ENCODE measurements around the gene GABRG3. TPM values are rescaled to one million over a fixed set of nuclear protein-coding genes. Genes with fewer than 3 reads are reported as not detected.

The GABRG3 gene
- total RNA-seq, 3 donors from 2014 or later (not counting 1 experiment from before 2014, with no cell fraction given): not detected

GRCh38 chr15:27535445-27536129 is 564.6 kb downstream of the GABRG3 start:
- H3K4me1 ChIP-seq (ENCODE audit: control insufficient read depth, insufficient read depth, low read length): no peaks in the 10 kb centered on the region
- no peak for DNase-seq
- Mint-ChIP-seq H3K4me1 (no peaks in the 10 kb centered on the region), H3K27ac (no peak overlapping the region), H3K36me3 (peaks cover 4% of the 10 kb centered on the region), H3K9me3 (peaks cover 7 to 16% of the 10 kb centered on the region in 2 donors), H3K4me3 (no peak overlapping the region), H3K27me3 (ENCODE audit: low read depth in 2 of 2) (no peaks in the 10 kb centered on the region)
- no peak overlapping the region for H3K4me3 ChIP-seq (ENCODE audit: low read length)
- H3K27ac ChIP-seq (ENCODE audit: low read length): no peak overlapping the region
- ATAC-seq: no peak
- no peaks in the 10 kb centered on the region for H3K36me3 ChIP-seq (ENCODE audit: control insufficient read depth, insufficient read depth, low read length)
- intact Hi-C loops (cut with micrococcal nuclease): no loop called here
- 74% methylated on average over 6 of the region's 6 CpGs for WGBS (ENCODE audit: insufficient coverage)
- no peak for TF ChIP-seq CTCF (IDR thresholded peaks at IDR 0.05)
- H3K27me3 ChIP-seq (ENCODE audit: control insufficient read depth, insufficient read depth, low read length): no peaks in the 10 kb centered on the region
- peaks cover 4% of the 10 kb centered on the region for H3K9me3 ChIP-seq (ENCODE audit: control insufficient read depth, insufficient read depth, low read length)

- no peaks in the 10 kb centered on the region for H3K36me3 ChIP-seq (ENCODE audit: control insufficient read depth, insufficient read depth, low read length)
- ATAC-seq (no peak), DNase-seq (no peak)
- no peak overlapping the region for H3K27ac ChIP-seq (ENCODE audit: low read length)
- no peak overlapping the region for H3K4me3 ChIP-seq (ENCODE audit: low read length)
- H3K4me3 Mint-ChIP-seq: no peak overlapping the region
- TF ChIP-seq CTCF (IDR thresholded peaks at IDR 0.05): no peak
- 82% methylated on average over 3 of the region's 3 CpGs for WGBS (ENCODE audit: insufficient coverage)
- peaks cover 6 to 18% of the 10 kb centered on the region in 2 donors for H3K9me3 Mint-ChIP-seq
- H3K27me3 Mint-ChIP-seq (ENCODE audit: low read depth in 2 of 2): no peaks in the 10 kb centered on the region
- H3K9me3 ChIP-seq (ENCODE audit: control insufficient read depth, insufficient read depth, low read length): peaks cover 13% of the 10 kb centered on the region
- H3K27me3 ChIP-seq (ENCODE audit: control insufficient read depth, insufficient read depth, low read length): no peaks in the 10 kb centered on the region
- intact Hi-C loops (cut with micrococcal nuclease): no loop called here
- no peaks in the 10 kb centered on the region for H3K4me1 Mint-ChIP-seq
- no peaks in the 10 kb centered on the region for H3K4me1 ChIP-seq (ENCODE audit: control insufficient read depth, insufficient read depth, low read length)
- H3K27ac Mint-ChIP-seq: no peak overlapping the region
- peaks cover 8% of the 10 kb centered on the region for H3K36me3 Mint-ChIP-seq
Observed at GRCh38 chr15:27538325-27538724, 567.3 kb downstream of the GABRG3 start.

- Histone ChIP-seq H3K4me3 (ENCODE audit: low read length) (no peak overlapping the region), H3K4me1 (ENCODE audit: control insufficient read depth, insufficient read depth, low read length) (no peaks in the 10 kb centered on the region), H3K36me3 (ENCODE audit: control insufficient read depth, insufficient read depth, low read length) (no peaks in the 10 kb centered on the region), H3K27me3 (ENCODE audit: control insufficient read depth, insufficient read depth, low read length) (no peaks in the 10 kb centered on the region), H3K9me3 (ENCODE audit: control insufficient read depth, insufficient read depth, low read length) (peaks cover 24% of the 10 kb centered on the region), H3K27ac (ENCODE audit: low read length) (no peak overlapping the region)
- H3K9me3 Mint-ChIP-seq: peaks cover 6 to 16% of the 10 kb centered on the region in 2 donors
- TF ChIP-seq CTCF (IDR thresholded peaks at IDR 0.05): no peak
- no peak overlapping the region for H3K27ac Mint-ChIP-seq
- no peaks in the 10 kb centered on the region for H3K27me3 Mint-ChIP-seq (ENCODE audit: low read depth in 2 of 2)
- DNase-seq: no peak
- WGBS (ENCODE audit: insufficient coverage): 96% methylated on average over 40 of the region's 40 CpGs
- H3K4me3 Mint-ChIP-seq: no peak overlapping the region
- intact Hi-C loops (cut with micrococcal nuclease): no loop called here
- no peak for ATAC-seq
- peaks cover 8% of the 10 kb centered on the region for H3K36me3 Mint-ChIP-seq
- H3K4me1 Mint-ChIP-seq: no peaks in the 10 kb centered on the region
Observed at GRCh38 chr15:27541581-27541980, 570.6 kb downstream of the GABRG3 start.
